HG02938 (cell line): ENCODE data around the gene CNPY1.

ENCODE experiments used
- ATAC-seq: cut with Tn5 transposase; IDR thresholded peaks from one replicate; pipeline ENCODE4 v1.9.1; 2021; ENCODE audit warnings: mild to moderate bottlenecking, moderate library complexity; ENCODE audit not compliant: unreplicated experiment

Gene CNPY1

GRCh38 chr7:155514296-155514695 is 32.1 kb downstream of the CNPY1 start:
- no peak for ATAC-seq

GRCh38 chr7:155513543-155514285 is 32.6 kb downstream of the CNPY1 start:
- ATAC-seq = no peak

DNA sequence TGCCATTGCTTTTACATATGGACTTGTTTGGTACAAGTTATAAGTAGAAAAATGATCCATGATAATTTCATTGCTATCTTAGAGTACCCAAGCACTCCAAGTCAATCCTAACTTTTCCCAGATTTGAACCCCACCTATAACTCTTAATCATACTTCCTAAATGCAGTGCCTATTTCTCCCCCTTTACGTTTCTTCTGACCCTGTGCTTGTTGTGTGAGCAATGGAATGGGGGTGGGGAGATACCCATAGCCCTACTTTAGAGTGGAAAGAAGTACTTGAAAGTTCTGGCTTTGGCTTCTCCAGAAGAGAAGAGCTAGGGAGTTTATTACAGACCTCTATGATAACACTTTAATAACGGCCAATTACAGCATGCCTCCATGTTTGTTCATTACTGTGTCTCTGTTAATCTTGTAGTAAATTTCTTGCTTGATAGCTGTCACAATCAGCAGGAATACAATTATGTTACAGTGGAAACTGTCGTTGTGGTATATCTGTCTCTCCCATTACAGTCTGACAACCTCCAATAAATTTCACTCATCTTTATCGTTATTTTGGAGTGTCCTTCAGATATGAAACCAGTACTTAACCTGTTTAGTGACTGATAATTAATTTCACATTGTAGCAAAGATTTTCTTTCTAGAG is 34.0 kb downstream of the CNPY1 start:
- no peak for ATAC-seq

GRCh38 chr7:155511702-155511996 is 34.7 kb downstream of the CNPY1 start:
- no peak for ATAC-seq

GRCh38 chr7:155510975-155511701 is 35.2 kb downstream of the CNPY1 start:
- ATAC-seq = no peak

- no peak for ATAC-seq
Observed at GRCh38 chr7:155509725-155510551, 36.4 kb downstream of the CNPY1 start.

DNA sequence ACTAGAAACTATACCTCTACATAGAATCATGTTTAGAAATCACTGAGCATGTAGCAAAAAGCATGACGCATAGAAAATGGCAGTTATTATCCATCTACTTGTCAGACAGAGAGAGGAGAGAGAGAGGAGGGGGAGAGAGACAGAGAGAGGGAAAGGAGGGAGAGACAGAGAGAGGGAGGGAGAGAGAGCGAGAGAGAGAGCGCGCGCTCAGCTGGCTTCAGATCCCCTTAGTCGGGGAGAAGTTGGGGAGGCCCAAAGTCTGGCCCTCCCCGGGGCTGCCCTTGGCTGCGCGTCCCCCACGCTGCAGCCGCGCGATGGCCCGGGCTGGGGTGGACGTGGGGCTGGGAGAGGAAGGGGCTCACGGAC is 37.0 kb downstream of the CNPY1 start:
- no peak for ATAC-seq

DNA sequence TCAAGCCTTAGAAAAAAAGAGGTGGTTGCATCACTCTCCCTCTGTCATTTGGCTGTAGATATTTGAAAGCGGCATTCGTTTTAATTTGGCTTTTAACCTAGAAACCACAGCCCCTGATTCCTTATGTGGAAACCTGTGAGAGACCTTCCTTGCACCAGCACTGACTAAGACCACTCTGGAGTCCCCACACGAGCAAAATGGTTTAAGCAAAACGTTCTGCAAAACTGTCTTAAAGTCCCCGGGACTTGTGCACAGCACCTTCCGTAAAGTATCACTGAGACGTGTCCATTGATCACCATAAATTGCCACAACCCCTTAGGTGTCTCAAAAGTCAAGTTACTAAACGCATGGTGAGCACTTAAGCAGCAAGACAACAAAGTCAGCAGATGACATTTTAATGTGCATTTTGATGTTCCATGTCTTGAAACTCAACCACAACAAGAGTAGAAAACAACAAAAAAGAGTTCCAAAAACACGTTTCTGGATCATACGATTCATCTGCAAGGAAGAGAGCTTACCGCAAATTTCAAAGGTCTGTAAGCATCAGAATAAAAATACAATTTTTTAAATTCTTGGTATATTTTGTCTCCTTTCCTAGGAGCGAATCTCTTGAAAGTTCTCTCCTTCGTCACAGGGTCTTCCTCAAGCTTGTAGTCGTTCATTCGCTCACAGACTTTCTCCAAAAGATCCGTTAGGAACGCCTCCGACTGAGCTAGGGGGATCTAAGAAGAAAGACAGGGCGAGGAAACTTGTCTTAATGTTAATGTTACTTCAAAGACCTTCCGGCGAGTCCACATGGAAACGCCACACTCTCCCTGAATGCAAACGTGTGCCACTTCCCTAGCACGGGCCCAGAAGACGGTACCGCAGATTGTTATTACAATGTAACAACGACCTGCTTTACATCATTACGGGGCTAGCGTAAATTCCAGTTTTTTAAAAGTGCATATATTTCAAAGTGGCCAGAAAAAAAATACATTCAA is 37.7 kb downstream of the CNPY1 start:
- ATAC-seq = no peak

DNA sequence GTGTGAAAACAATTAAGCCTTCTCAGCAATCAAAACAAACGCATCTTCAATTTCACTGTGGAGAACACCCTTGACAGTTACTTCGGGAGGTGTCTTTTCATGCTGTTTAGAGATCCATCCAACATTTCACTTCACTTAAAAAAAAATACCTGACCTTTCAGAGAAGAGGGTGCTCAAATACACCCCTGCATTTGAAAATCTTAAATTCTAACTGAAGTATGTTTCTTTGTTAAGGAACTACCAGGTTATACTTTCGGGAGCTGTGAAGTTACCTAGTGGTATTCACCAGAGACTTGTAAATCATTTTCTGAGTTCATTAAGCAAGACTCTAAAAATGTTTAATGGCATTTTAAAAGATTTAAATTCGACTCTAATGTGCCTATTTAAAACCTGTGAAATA is 38.8 kb downstream of the CNPY1 start:
- ATAC-seq = no peak

DNA sequence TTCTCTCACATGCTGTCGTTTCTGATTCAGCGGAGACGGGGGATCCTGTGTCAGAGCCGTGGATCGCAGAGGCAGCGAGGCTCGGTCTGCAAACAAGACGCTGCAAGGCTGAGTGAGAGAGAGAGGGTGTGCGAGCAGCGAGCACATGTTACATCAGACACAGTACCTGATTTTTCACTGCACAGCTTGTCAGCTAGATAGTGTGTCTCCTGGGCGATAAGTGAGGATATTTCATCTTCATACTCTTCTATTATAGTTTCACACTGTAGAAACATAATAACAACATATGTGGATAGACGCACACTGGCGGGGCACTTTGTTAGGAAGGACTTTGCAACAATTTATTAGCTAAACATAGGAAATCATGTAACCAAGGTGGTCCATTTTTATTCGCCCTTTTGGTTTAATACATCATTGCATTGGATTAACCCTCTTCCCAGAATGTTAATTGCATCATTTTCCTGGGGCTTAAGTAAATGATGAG is 39.5 kb downstream of the CNPY1 start:
- no peak for ATAC-seq

GRCh38 chr7:155505422-155505793 is 41.0 kb downstream of the CNPY1 start:
- ATAC-seq = no peak

- no peak for ATAC-seq
Observed at GRCh38 chr7:155497149-155497901, 49.0 kb downstream of the CNPY1 start.

- no peak for ATAC-seq
Observed at GRCh38 chr7:155496267-155497005, 49.9 kb downstream of the CNPY1 start.

DNA sequence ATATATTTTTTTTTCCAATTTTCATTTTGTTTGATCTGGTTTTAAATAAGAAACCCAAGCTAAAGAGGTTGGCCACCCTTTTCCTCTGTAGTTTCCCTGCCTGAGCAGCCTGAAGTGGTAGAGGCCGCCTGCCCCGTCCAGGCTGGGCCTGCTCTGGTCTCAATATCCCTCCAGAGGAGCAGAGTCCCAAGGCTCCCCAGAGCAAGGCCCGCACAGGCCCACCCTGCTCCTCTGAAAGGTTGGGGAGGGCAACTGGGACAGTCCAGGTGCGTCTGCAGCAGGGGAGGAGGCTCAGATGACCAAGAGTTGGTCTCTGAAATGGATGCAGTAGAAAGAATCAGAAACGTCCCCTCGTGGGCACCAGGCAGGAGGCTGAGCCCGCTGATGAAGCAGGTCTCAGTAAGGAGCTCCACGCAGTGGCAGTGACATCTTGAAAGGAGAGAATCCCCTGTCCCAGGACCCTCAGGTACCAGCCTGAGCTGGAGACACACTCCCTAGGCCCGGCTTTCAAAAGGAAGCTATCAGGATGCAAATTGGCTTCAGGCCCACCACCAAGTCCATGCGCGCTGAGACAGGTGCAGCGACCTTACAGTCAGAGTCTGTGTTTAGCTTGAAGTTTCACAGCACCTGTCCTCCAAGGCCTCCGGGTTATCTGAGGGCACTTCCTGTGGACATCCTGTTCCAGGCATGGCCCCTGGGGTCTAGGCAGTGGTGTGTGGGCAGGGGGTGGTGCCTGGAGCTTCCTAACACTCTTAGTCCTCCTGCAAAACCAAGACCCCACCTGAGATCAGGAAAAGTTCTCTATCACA is 50.7 kb downstream of the CNPY1 start:
- no peak for ATAC-seq

GRCh38 chr7:155494551-155494950 is 51.8 kb downstream of the CNPY1 start:
- ATAC-seq = no peak

DNA sequence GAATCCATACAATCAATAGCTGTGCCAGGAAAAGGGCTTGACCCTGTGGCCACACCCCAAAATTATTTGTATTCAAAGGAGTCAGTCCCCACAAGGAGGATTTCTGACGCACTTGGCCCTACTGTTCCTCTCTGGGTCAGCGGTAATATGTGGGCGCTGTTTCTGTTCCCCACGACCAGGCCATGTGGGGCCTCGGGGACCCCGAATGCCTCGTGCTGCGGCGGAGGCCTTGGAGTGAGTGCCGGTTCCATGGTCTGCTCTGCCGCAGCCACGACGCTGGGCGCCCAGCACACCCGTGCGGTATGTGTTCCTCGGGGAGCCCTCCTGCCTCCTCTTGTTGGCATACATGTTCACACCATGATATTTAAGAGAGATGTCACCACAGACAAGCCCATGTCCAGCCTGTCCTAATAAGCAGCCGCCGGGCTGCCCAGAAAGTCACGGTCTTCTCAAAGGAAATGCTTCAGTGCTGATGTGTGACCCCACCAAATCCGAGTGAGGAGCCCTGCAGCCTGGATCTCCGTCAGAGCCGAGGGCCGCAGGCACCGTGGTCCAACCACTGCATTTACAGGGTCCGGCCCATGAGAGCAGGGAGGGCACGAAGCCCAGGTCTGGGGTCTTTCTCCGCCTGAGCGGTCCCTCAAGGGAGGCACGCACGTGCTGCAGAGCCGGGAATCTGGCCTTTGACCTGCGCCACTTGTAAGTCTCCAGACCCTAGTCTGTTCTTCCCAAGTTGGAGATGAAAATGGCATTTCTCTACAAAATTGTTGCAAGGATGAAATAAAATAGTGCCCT is 52.4 kb downstream of the CNPY1 start:
- no peak for ATAC-seq

DNA sequence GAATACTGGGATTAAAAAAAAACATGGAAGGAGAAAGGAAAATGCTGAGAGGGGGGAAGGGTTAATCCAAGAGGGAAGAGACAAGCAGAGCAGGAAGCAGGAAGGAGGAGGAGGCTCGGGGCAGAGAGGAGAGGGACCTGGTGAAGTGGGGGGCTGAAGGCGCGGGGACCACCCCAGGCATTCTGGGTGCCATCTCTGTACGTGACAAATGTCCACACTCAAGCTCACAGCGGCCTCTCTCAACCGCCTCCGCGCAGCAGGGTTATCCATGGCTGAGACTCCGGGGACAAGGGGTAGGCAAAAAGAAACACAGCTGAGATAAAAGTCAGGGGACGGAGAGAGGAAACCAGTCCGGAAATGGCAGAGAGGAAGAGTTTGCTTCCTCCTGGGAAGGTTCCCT is 54.5 kb downstream of the CNPY1 start:
- no peak for ATAC-seq
